Ishikawa (cell line): ENCODE measurements around the gene SEMA5A.

Experiments
- CEBPB ChIP-seq: IDR thresholded peaks from 2 replicates; pipeline ENCODE4 v1.6.1; 2012
- CREB1 ChIP-seq: IDR thresholded peaks from 2 replicates; pipeline ENCODE4 v1.6.1; 2012; ENCODE audit warnings: low read depth
- EGR1 ChIP-seq: IDR thresholded peaks from 2 replicates; pipeline ENCODE4 v1.6.1; 2012
- EP300 ChIP-seq: IDR thresholded peaks from 2 replicates; pipeline ENCODE4 v1.6.1; 2012; ENCODE audit warnings: borderline replicate concordance
- FOXM1 ChIP-seq: IDR thresholded peaks from 2 replicates; pipeline ENCODE4 v1.6.1; 2012; ENCODE audit warnings: low read depth, borderline replicate concordance
- MAX ChIP-seq: IDR thresholded peaks from 2 replicates; pipeline ENCODE4 v1.6.1; 2012
- NFIC ChIP-seq: IDR thresholded peaks from 2 replicates; pipeline ENCODE4 v1.6.1; 2012
- RAD21 ChIP-seq: IDR thresholded peaks from 2 replicates; pipeline ENCODE4 v1.6.1; 2012; ENCODE audit warnings: low read depth
- TAF1 ChIP-seq: IDR thresholded peaks from 2 replicates; pipeline ENCODE4 v1.6.1; 2012; ENCODE audit warnings: low read depth, mild to moderate bottlenecking
- TCF12 ChIP-seq: IDR thresholded peaks from 2 replicates; pipeline ENCODE4 v1.6.1; 2012; ENCODE audit warnings: low read depth
- TEAD4 ChIP-seq: IDR thresholded peaks from 2 replicates; pipeline ENCODE4 v1.6.1; 2012
- USF1 ChIP-seq: IDR thresholded peaks from 2 replicates; pipeline ENCODE4 v1.6.1; 2012
- YY1 ChIP-seq: IDR thresholded peaks from 2 replicates; pipeline ENCODE4 v1.6.1; 2012; ENCODE audit warnings: low read depth
- ZBTB7A ChIP-seq: IDR thresholded peaks from 2 replicates; pipeline ENCODE4 v1.6.1; 2012; ENCODE audit warnings: low read depth
- TF ChIP-seq, protein P1 (sequence below): IDR thresholded peaks from 2 replicates; pipeline ENCODE4 v1.6.1; 2012; ENCODE audit warnings: low read depth, mild to moderate bottlenecking

Gene SEMA5A

DNA sequence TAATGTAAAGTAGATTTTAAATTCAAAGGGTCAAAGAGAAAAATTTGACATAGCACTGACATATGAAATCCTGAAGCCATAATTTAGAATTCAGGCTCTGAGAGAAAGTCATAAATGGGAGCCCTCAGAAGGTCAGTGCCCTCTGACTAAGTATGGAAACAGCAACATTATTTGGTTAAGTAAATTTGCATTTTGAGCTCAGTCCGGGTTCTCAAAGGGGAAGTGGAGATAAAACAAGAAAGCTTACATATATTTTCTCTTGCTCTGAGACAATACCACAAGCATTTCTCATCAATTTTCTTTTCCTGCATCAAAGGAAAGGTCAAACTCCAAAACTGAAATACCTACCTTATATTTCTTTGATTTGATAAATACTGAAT, 348.0 kb downstream of the SEMA5A start:
- TF ChIP-seq, protein P1, sequence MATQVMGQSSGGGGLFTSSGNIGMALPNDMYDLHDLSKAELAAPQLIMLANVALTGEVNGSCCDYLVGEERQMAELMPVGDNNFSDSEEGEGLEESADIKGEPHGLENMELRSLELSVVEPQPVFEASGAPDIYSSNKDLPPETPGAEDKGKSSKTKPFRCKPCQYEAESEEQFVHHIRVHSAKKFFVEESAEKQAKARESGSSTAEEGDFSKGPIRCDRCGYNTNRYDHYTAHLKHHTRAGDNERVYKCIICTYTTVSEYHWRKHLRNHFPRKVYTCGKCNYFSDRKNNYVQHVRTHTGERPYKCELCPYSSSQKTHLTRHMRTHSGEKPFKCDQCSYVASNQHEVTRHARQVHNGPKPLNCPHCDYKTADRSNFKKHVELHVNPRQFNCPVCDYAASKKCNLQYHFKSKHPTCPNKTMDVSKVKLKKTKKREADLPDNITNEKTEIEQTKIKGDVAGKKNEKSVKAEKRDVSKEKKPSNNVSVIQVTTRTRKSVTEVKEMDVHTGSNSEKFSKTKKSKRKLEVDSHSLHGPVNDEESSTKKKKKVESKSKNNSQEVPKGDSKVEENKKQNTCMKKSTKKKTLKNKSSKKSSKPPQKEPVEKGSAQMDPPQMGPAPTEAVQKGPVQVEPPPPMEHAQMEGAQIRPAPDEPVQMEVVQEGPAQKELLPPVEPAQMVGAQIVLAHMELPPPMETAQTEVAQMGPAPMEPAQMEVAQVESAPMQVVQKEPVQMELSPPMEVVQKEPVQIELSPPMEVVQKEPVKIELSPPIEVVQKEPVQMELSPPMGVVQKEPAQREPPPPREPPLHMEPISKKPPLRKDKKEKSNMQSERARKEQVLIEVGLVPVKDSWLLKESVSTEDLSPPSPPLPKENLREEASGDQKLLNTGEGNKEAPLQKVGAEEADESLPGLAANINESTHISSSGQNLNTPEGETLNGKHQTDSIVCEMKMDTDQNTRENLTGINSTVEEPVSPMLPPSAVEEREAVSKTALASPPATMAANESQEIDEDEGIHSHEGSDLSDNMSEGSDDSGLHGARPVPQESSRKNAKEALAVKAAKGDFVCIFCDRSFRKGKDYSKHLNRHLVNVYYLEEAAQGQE: no peak
- TF ChIP-seq MAX (no peak), FOXM1 (no peak), CREB1 (no peak), NFIC (no peak), ZBTB7A (no peak), RAD21 (no peak), EGR1 (no peak), YY1 (no peak), TEAD4 (no peak), TCF12 (no peak), USF1 (no peak), TAF1 (no peak), CEBPB (no peak), EP300 (no peak)

DNA sequence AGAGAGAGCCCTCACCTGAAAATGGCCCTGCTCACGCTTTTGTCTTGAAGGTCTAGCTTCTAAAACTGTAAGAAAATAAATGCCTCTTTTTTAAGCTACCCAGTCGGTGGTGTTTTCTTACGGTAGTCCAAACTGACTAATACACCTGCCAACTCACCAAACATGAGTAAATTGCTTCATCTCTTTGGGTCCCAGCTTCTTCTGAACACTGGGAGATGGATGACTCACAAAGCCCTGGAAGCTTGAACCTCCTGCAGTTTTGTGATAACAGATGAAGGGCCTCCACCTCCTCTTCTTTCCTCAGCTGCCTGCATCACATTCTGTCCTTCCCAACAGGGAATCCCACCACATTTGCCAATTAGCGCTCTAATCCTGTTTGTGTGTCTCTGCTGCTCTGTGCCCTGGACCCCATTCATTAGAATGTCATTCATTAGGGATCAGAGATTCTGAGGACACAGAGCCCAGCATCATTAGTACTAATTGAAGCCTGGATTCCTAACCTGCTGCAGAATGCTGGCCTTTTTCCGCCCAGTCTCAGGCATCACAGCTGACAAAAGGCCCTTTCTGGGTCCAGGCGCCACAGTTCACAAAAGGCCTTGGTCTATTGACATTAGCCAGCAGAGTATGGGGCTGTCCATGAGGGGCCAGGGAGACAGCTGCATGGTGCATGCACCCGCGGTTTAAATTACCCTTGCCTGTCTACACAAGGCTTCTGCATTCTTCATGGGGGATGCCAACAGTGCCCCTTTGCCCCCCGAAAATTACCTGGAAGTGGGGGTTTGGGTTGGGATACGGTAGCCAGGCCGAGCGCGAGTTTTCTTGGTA, 349.3 kb downstream of the SEMA5A start:
- TF ChIP-seq CEBPB (no peak), RAD21 (no peak), TEAD4 (no peak), USF1 (no peak), EP300 (no peak), TCF12 (no peak), FOXM1 (no peak)
- TF ChIP-seq, protein P1: no peak

DNA sequence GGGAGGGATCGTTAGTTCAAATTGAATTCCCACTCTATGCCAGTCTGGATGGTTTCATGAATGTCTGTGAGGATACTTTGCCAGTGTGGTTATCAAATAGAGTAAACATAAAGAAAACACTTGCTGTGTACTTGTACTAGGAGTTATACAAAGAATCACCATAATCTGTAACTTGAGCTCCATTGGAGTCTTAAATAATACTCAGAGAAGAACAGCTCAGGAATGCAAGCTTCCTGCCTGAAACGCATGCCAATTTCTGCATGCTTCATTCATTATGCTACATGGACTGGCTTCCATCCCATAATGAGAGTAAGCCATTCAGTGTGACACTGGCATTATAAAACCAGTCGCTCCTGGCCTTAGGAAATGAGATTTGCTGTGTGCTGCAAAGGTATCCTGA, 351.4 kb downstream of the SEMA5A start:
- TF ChIP-seq USF1 (no peak), TEAD4 (no peak), ZBTB7A (no peak)
- TF ChIP-seq, protein P1: no peak

GRCh38 chr5:9192266-9192665, 353.6 kb downstream of the SEMA5A start:
- TF ChIP-seq CEBPB (no peak), CREB1 (no peak), ZBTB7A (no peak), YY1 (no peak), RAD21 (no peak), EP300 (no peak), TCF12 (no peak), MAX (no peak), TEAD4 (no peak)
- TF ChIP-seq, protein P1: no peak
